ENCODE data around the gene TTC31.

GRCh38 chr2:74489906-74490305, 7.0 kb downstream of the TTC31 start:
- TF ChIP-seq CTCF (IDR thresholded peaks at IDR 0.05) (no peak), POLR2A (IDR thresholded peaks at IDR 0.05) (no peak)
